ENCODE data around the gene SGCD.

- no peak for TF ChIP-seq EZH2 (IDR thresholded peaks at IDR 0.05)
- no peak for TF ChIP-seq POLR2AphosphoS5 (IDR thresholded peaks at IDR 0.05; ENCODE audit: borderline replicate concordance, low read depth, low read length)
- no peak for TF ChIP-seq FOXP2 (optimal IDR thresholded peaks at IDR 0.05; ENCODE audit: control extremely low read depth, extremely low read length, insufficient read depth)
These were observed 437.4 kb downstream of the SGCD start for GRCh38 chr5:156764176-156764971.
